A549 (cell line): ENCODE results near the gene EYA2. TPM values are rescaled to one million over a fixed set of nuclear protein-coding genes. Genes with fewer than 3 reads are reported as not detected.

Experiments
- ATAC-seq, 2 experiments: fragments of 200-7000 bp in 1 of 2; fragments of >200 bp in 1 of 2; cut with Nextera tagmentation in 1 of 2; cut with Tn5 transposase in 1 of 2; 3 replicates each; pipeline versions ENCODE4 v1.8.0 to v1.9.1; 2018 to 2020; ENCODE audit warnings: mild to moderate bottlenecking in 1 of 2, moderate library complexity in 1 of 2
- CTCF ChIA-PET: fragments of 300-600 bp; sonication (Branson Sonifier 250); formaldehyde crosslinking; extraction: SDS; loops from one replicate; lab custom pipeline; 2021; ENCODE audit warnings: antibody characterized with exemption, inconsistent platforms; lab: Yijun Ruan, JAX
- POLR2A ChIA-PET: fragments of 350-600 bp; formaldehyde crosslinking; extraction: SDS; loops from one replicate; lab custom pipeline; 2021; ENCODE audit warnings: antibody characterized with exemption, inconsistent platforms; lab: Yijun Ruan, JAX
- DNase-seq, 2 experiments: peaks; one replicate each; pipeline versions ENCODE4 v3.0.0 to v3.0.0-alpha.2; 2011 to 2016; ENCODE audit warnings: low read depth in 1 of 2, low spot score in 1 of 2
- FAIRE-seq: peaks from 2 replicates; lab custom pipeline; 2011; peaks lifted over from hg19 to GRCh38; lab: Jason Lieb, UNC
- H3K27ac ChIP-seq, 2 experiments: fragments of >200 bp; sonication (Bioruptor Twin); formaldehyde crosslinking; 3 replicates each; pipeline ENCODE4 v1.5.1; 2016 to 2017
- H3K4me1 ChIP-seq: fragments of >200 bp; sonication (Bioruptor Twin); formaldehyde crosslinking; 3 replicates; pipeline ENCODE4 v1.6.1; 2016
- H3K4me2 ChIP-seq: fragments of >200 bp; sonication (Bioruptor Twin); formaldehyde crosslinking; 3 replicates; pipeline ENCODE4 v1.6.1; 2016
- H3K4me3 ChIP-seq: fragments of >200 bp; sonication (Bioruptor Twin); formaldehyde crosslinking; 3 replicates; pipeline ENCODE4 v1.5.1; 2016
- H3K9me3 ChIP-seq: fragments of >200 bp; sonication (Bioruptor Twin); formaldehyde crosslinking; 3 replicates; pipeline ENCODE4 v1.6.1; 2016
- CBX2 ChIP-seq: fragments of 200-600 bp; sonication (generic); IDR thresholded peaks from 2 replicates; pipeline ENCODE4 v1.6.1; 2016; ENCODE audit warnings: low read depth, mild to moderate bottlenecking, borderline replicate concordance
- CBX8 ChIP-seq: fragments of 200-600 bp; sonication (generic); IDR thresholded peaks from 2 replicates; pipeline ENCODE4 v1.6.1; 2016
- CEBPB ChIP-seq, 2 experiments: fragments of >200 bp in 1 of 2; sonication (Bioruptor Twin) in 1 of 2; formaldehyde crosslinking in 1 of 2; IDR thresholded peaks; 2 replicates each; pipeline ENCODE4 v1.6.1; 2012 to 2016
- EP300 ChIP-seq, 2 experiments: fragments of >200 bp; sonication (Bioruptor Twin); formaldehyde crosslinking; IDR thresholded peaks; 2 replicates in 1 of 2; 3 replicates in 1 of 2; pipeline ENCODE4 v1.6.1; 2016 to 2017
- FOXS1 ChIP-seq: fragments of 250-450 bp; sonication (Bioruptor Pico); IDR thresholded peaks from 2 replicates; pipeline ENCODE4 v1.5.0; 2020; ENCODE audit warnings: mild to moderate bottlenecking, moderate library complexity
- GATA3 ChIP-seq: IDR thresholded peaks from 2 replicates; pipeline ENCODE4 v1.6.1; 2012; ENCODE audit warnings: borderline replicate concordance
- HOXA7 ChIP-seq: fragments of 250-450 bp; sonication (Bioruptor Pico); IDR thresholded peaks from 2 replicates; pipeline ENCODE4 v1.5.0; 2020; ENCODE audit warnings: mild to moderate bottlenecking, moderate library complexity
- HOXB5 ChIP-seq: fragments of 250-450 bp; sonication (Bioruptor Pico); IDR thresholded peaks from 2 replicates; pipeline ENCODE4 v1.5.0; 2020; ENCODE audit warnings: mild to moderate bottlenecking, moderate library complexity
- JUN ChIP-seq, 2 experiments: fragments of >200 bp; sonication (Bioruptor Twin); formaldehyde crosslinking; IDR thresholded peaks; 2 replicates in 1 of 2; 3 replicates in 1 of 2; pipeline ENCODE4 v1.6.1; 2016 to 2017
- MAZ ChIP-seq: fragments of 150-350 bp; IDR thresholded peaks from 2 replicates; pipeline ENCODE4 v1.6.1; 2014; ENCODE audit warnings: antibody characterized with exemption, low read depth, low read length, borderline replicate concordance
- NFE2L2 ChIP-seq: fragments of 150-350 bp; conservative IDR thresholded peaks from 2 replicates; pipeline ENCODE4 v1.6.1; 2014; ENCODE audit warnings: low read length
- NPAS2 ChIP-seq: fragments of 250-450 bp; sonication (Bioruptor Pico); IDR thresholded peaks from 2 replicates; pipeline ENCODE4 v1.8.0; 2022; ENCODE audit warnings: mild to moderate bottlenecking, moderate library complexity, borderline replicate concordance
- POLR2A ChIP-seq: IDR thresholded peaks from 2 replicates; pipeline ENCODE4 v1.6.1; 2012; ENCODE audit warnings: mild to moderate bottlenecking, low read length
- POLR2AphosphoS2 ChIP-seq: conservative IDR thresholded peaks from 2 replicates; pipeline ENCODE4 v1.6.1; 2012; ENCODE audit warnings: low read length, improper control_type of control experiment, inconsistent platforms
- RFX5 ChIP-seq: fragments of 450-650 bp; IDR thresholded peaks from 2 replicates; pipeline ENCODE4 v1.7.1; 2014; ENCODE audit warnings: antibody characterized with exemption, mild to moderate bottlenecking, moderate library complexity
- TP53 ChIP-seq: fragments of 250-450 bp; sonication (Bioruptor Pico); IDR thresholded peaks from 2 replicates; pipeline ENCODE4 v1.5.0; 2021; ENCODE audit warnings: mild to moderate bottlenecking, moderate library complexity
- WGBS: methylation state at CpG from one replicate; pipeline ENCODE4 v1.1.6; 2017; ENCODE audit errors: missing lambda C conversion rate; 5-methylcytosine and 5-hydroxymethylcytosine counted together
- polyA plus RNA-seq, 4 experiments: library from polyadenylated mRNA; depleted of rRNA in 3 of 4; stranded (reverse); fragments of >200 nt; fragmentation: RNase III in 1 of 4; extraction: RNeasy Plus Mini Kit Qiagen cat#74134 plus additional on column Dnase treatment in 1 of 4; gene quantifications; 2 replicates in 3 of 4; 3 replicates in 1 of 4; pipeline ENCODE4 v1.2.3, GENCODE V29; 2011 to 2017
- TF ChIP-seq, protein P1 (sequence below): fragments of >200 bp; sonication (Bioruptor Twin); formaldehyde crosslinking; IDR thresholded peaks from 3 replicates; pipeline ENCODE4 v1.6.1; 2016
- TF ChIP-seq, protein P2 (sequence below): fragments of 150-350 bp; IDR thresholded peaks from 2 replicates; pipeline ENCODE4 v1.6.1; 2014; ENCODE audit warnings: low read depth, mild to moderate bottlenecking, low read length
- TF ChIP-seq, protein P3 (sequence below): IDR thresholded peaks from 2 replicates; pipeline ENCODE4 v1.6.1; 2012
- TF ChIP-seq, protein P4 (sequence below): fragments of 250-450 bp; sonication (Bioruptor Pico); IDR thresholded peaks from 2 replicates; pipeline ENCODE4 v1.5.0; 2020; ENCODE audit warnings: low read depth, mild to moderate bottlenecking, moderate library complexity
- TF ChIP-seq, protein P5 (sequence below): fragments of 450-650 bp; IDR thresholded peaks from 2 replicates; pipeline ENCODE4 v1.6.1; 2014; ENCODE audit warnings: antibody characterized with exemption
- TF ChIP-seq, protein P6 (sequence below): fragments of 200-600 bp; sonication (generic); IDR thresholded peaks from 2 replicates; pipeline ENCODE4 v1.6.1; 2016; ENCODE audit warnings: antibody characterized with exemption, mild to moderate bottlenecking, moderate library complexity

The EYA2 gene
- polyA plus RNA-seq, 2 of the 4 experiments (the other 2 are of a cell fraction) = 4.5 to 4.6 TPM

DNA sequence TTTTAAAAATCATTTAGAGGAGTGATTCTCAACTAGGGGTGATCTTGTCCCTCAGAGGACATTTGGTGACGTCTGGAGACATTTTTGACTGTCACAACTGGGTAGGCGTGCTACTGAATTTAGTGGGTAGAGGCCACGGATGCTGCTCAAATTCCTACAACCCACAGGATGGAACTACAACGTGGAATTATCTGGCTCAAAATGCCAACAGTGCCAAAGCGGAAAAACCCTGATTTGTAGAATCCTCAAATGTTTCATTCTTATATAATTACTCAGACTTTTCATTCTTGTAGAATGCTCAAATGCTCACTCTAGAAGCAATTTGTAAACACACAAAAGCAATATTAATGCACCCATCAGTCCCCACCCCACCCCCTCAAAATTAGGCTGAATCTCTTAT, 232.1 kb downstream of the EYA2 start:
- H3K9me3 ChIP-seq = no peaks in the 10 kb centered on the region
- ChIA-PET POLR2A (no interaction called here), CTCF (interaction anchor here (0.9 kb wide), 1 partner anchor 369 kb away, joined by 3 read pairs; no protein-coding TSS in a partner anchor)
- DNase-seq (no peak), ATAC-seq (no peak), FAIRE-seq (no peak)
- H3K4me3 ChIP-seq = no peak overlapping the region
- 31% methylated on average over 5 of the region's 5 CpGs for WGBS
- H3K27ac ChIP-seq = peak overlapping the region; percentile 81 to 91
- TF ChIP-seq CBX8 (no peak), EP300 (IDR thresholded peaks at IDR 0.05) (no peak), HOXA7 (CRISPR knock-in tag) (no peak), HOXB5 (CRISPR knock-in tag) (no peak), TP53 (no peak)
- TF ChIP-seq, protein P1, sequence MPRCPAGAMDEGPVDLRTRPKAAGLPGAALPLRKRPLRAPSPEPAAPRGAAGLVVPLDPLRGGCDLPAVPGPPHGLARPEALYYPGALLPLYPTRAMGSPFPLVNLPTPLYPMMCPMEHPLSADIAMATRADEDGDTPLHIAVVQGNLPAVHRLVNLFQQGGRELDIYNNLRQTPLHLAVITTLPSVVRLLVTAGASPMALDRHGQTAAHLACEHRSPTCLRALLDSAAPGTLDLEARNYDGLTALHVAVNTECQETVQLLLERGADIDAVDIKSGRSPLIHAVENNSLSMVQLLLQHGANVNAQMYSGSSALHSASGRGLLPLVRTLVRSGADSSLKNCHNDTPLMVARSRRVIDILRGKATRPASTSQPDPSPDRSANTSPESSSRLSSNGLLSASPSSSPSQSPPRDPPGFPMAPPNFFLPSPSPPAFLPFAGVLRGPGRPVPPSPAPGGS = no peak
- TF ChIP-seq, protein P2, sequence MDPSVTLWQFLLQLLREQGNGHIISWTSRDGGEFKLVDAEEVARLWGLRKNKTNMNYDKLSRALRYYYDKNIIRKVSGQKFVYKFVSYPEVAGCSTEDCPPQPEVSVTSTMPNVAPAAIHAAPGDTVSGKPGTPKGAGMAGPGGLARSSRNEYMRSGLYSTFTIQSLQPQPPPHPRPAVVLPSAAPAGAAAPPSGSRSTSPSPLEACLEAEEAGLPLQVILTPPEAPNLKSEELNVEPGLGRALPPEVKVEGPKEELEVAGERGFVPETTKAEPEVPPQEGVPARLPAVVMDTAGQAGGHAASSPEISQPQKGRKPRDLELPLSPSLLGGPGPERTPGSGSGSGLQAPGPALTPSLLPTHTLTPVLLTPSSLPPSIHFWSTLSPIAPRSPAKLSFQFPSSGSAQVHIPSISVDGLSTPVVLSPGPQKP = no peak
- H3K4me1 ChIP-seq = peaks cover 45% of the 10 kb centered on the region
- H3K4me2 ChIP-seq = peak overlapping the region; percentile 45; the same call in 2 of the 3 replicates

DNA sequence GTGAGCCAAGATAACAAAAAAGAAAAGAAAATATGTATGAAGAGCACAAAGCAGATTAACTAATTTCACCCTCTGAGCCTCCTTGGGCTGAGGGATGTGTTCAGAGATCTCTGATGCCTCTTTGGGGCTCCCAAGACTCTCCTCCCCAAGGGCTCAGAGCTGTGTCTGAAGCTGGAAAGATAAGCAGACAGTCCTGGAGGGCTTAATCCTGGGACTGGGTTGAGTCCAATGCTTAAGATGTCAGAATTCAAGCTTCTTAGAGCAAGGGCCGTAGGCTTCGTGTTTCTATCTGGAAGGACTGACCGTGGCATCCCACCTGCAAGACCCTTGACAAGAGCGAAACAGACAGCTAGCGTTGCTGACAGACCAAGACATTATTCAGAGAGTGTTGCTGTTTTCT, 232.9 kb downstream of the EYA2 start:
- H3K4me3 ChIP-seq = no peak overlapping the region
- POLR2A ChIA-PET = no interaction called here
- 96% methylated on average over 5 of the region's 5 CpGs for WGBS
- no peak for ATAC-seq
- FAIRE-seq = no peak
- peaks cover 45% of the 10 kb centered on the region for H3K4me1 ChIP-seq
- H3K4me2 ChIP-seq = no peak overlapping the region
- no peaks in the 10 kb centered on the region for H3K9me3 ChIP-seq
- CTCF ChIA-PET = no interaction called here
- TF ChIP-seq RFX5 (no peak), TP53 (no peak), CBX2 (no peak), MAZ (no peak), NPAS2 (CRISPR knock-in tag) (no peak), NFE2L2 (no peak)
- TF ChIP-seq, protein P3, sequence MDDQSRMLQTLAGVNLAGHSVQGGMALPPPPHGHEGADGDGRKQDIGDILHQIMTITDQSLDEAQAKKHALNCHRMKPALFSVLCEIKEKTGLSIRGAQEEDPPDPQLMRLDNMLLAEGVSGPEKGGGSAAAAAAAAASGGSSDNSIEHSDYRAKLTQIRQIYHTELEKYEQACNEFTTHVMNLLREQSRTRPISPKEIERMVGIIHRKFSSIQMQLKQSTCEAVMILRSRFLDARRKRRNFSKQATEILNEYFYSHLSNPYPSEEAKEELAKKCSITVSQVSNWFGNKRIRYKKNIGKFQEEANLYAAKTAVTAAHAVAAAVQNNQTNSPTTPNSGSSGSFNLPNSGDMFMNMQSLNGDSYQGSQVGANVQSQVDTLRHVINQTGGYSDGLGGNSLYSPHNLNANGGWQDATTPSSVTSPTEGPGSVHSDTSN = no peak
- peak overlapping the region; percentile 81 to 91 for H3K27ac ChIP-seq
- no peak for DNase-seq

DNA sequence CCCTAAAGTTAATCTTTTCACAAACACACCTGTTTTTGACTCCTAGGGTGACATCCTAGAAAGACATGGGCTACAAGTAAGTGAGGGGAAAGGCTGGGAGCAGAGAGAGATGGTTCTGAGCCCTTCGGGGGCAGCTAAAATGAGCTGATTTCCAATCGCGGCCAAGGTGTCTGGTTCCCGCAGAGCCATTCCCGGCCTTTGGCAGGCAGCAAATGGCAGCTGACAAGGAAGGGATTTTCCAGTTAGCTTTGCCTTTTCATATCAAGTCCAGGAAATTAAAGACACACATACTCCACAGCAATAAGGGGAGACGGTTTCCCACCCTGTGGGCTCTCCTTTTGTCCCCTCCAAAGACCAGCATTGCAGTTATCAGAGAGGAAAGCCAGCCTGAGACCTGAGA, 233.4 kb downstream of the EYA2 start:
- peaks cover 45% of the 10 kb centered on the region for H3K4me1 ChIP-seq
- 80% methylated on average over 6 of the region's 6 CpGs for WGBS
- FAIRE-seq (no peak), DNase-seq (no peak), ATAC-seq (no peak)
- ChIA-PET CTCF (interaction anchor here (0.7 kb wide), 1 partner anchor 668 kb away, joined by 3 read pairs; no protein-coding TSS in a partner anchor), POLR2A (no interaction called here)
- TF ChIP-seq GATA3 (no peak), JUN (IDR thresholded peaks at IDR 0.05) (no peak), POLR2A (no peak), FOXS1 (CRISPR knock-in tag) (no peak), POLR2AphosphoS2 (no peak), CEBPB (IDR thresholded peaks at IDR 0.05) (no peak), CBX8 (no peak)
- TF ChIP-seq, protein P4, sequence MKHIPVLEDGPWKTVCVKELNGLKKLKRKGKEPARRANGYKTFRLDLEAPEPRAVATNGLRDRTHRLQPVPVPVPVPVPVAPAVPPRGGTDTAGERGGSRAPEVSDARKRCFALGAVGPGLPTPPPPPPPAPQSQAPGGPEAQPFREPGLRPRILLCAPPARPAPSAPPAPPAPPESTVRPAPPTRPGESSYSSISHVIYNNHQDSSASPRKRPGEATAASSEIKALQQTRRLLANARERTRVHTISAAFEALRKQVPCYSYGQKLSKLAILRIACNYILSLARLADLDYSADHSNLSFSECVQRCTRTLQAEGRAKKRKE = no peak
- TF ChIP-seq, protein P2 = no peak
- TF ChIP-seq, protein P5, sequence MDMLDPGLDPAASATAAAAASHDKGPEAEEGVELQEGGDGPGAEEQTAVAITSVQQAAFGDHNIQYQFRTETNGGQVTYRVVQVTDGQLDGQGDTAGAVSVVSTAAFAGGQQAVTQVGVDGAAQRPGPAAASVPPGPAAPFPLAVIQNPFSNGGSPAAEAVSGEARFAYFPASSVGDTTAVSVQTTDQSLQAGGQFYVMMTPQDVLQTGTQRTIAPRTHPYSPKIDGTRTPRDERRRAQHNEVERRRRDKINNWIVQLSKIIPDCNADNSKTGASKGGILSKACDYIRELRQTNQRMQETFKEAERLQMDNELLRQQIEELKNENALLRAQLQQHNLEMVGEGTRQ = no peak
- TF ChIP-seq, protein P6, sequence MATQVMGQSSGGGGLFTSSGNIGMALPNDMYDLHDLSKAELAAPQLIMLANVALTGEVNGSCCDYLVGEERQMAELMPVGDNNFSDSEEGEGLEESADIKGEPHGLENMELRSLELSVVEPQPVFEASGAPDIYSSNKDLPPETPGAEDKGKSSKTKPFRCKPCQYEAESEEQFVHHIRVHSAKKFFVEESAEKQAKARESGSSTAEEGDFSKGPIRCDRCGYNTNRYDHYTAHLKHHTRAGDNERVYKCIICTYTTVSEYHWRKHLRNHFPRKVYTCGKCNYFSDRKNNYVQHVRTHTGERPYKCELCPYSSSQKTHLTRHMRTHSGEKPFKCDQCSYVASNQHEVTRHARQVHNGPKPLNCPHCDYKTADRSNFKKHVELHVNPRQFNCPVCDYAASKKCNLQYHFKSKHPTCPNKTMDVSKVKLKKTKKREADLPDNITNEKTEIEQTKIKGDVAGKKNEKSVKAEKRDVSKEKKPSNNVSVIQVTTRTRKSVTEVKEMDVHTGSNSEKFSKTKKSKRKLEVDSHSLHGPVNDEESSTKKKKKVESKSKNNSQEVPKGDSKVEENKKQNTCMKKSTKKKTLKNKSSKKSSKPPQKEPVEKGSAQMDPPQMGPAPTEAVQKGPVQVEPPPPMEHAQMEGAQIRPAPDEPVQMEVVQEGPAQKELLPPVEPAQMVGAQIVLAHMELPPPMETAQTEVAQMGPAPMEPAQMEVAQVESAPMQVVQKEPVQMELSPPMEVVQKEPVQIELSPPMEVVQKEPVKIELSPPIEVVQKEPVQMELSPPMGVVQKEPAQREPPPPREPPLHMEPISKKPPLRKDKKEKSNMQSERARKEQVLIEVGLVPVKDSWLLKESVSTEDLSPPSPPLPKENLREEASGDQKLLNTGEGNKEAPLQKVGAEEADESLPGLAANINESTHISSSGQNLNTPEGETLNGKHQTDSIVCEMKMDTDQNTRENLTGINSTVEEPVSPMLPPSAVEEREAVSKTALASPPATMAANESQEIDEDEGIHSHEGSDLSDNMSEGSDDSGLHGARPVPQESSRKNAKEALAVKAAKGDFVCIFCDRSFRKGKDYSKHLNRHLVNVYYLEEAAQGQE = no peak
- H3K9me3 ChIP-seq = no peaks in the 10 kb centered on the region
- peak overlapping the region; percentile 81 to 91 for H3K27ac ChIP-seq
- no peak overlapping the region for H3K4me2 ChIP-seq
- H3K4me3 ChIP-seq = no peak overlapping the region
